Measurements from ENCODE around the gene PSENEN. TPM values are rescaled to one million over a fixed set of nuclear protein-coding genes. Genes with fewer than 3 reads are reported as not detected.

Gene PSENEN
- total RNA-seq, 1 experiment from 2014 or later, result 69.7 TPM

DNA sequence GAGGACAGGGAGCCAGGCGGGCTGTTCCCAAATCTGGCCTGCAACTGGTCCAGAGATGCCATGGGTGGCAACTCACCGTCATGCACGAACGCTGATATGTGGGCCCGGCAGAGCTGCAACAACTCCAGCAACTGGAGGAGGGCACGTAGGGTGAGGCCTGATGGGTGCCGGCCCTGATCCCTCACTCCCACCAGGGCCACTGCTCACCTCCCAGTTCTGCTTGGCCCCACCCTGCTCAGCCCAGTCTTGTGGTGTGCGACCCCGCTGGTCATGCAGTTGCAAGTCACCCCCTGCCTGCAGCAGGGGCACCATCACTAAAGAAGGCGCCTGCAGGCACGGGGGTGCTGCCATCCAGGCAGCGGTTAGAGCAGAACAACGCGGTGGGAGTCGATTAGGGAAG, 46.9 kb downstream of the PSENEN start:
- Histone ChIP-seq H3K27me3 (ENCODE audit: insufficient read depth, low read length) (peaks cover 3% of the 10 kb centered on the region; the same call in 1 of the 2 replicates), H2BK120ac (ENCODE audit: low read depth, low read length, poor library complexity, severe bottlenecking) (no peak overlapping the region), H2BK20ac (ENCODE audit: low read depth, low read length, poor library complexity, severe bottlenecking) (no peak overlapping the region), H3K14ac (ENCODE audit: insufficient read depth, low read length) (no peak overlapping the region), H2AFZ (ENCODE audit: low read length) (no peak overlapping the region), H2BK15ac (ENCODE audit: low read depth, low read length) (no peak overlapping the region), H3K56ac (ENCODE audit: insufficient read length, low read depth, low read length) (no peak overlapping the region), H4K8ac (replicated peaks; ENCODE audit: insufficient read length, low read depth, low read length) (no peak overlapping the region), H4K5ac (ENCODE audit: insufficient read length, low read depth, low read length) (no peak overlapping the region), H3K4me1 (ENCODE audit: insufficient read depth, low read length) (no peaks in the 10 kb centered on the region), H3K27ac (ENCODE audit: insufficient read length, low read depth, low read length) (no peak overlapping the region), H3K18ac (ENCODE audit: insufficient read length, low read depth, low read length) (no peak overlapping the region), H2BK5ac (ENCODE audit: insufficient read length, low read length) (no peak overlapping the region), H3K9me3 (ENCODE audit: control insufficient read depth, low read depth, low read length) (no peaks in the 10 kb centered on the region), H3T11ph (ENCODE audit: low read length) (no peak overlapping the region), H3K23me2 (ENCODE audit: insufficient read length, low read depth, low read length, poor library complexity, severe bottlenecking) (peaks cover 4% of the 10 kb centered on the region), H3K9ac (ENCODE audit: extremely low read depth, insufficient read length, low read length) (no peak overlapping the region), H2AK5ac (ENCODE audit: insufficient read length, low read length) (no peak overlapping the region), H3K79me2 (ENCODE audit: insufficient read depth, low read length) (no peaks in the 10 kb centered on the region), H3K79me1 (ENCODE audit: insufficient read depth, low read depth, low read length, poor library complexity, severe bottlenecking) (no peaks in the 10 kb centered on the region), H4K91ac (ENCODE audit: insufficient read length, low read depth, low read length) (no peak overlapping the region), H3K4ac (ENCODE audit: low read depth, low read length) (no peak overlapping the region), H2BK12ac (ENCODE audit: insufficient read length, low read depth, low read length) (no peak overlapping the region), H3K23ac (ENCODE audit: insufficient read length, low read depth, low read length) (no peak overlapping the region), H3K4me2 (ENCODE audit: insufficient read depth, insufficient read length, low read length) (no peak overlapping the region), H4K20me1 (ENCODE audit: control insufficient read depth, insufficient read depth, insufficient read length) (peaks cover 3% of the 10 kb centered on the region)
- Mint-ChIP-seq H3K9me3 (no peaks in the 10 kb centered on the region), H3K4me1 (peaks cover 8 to 15% of the 10 kb centered on the region in 2 experiments), H3K27me3 (ENCODE audit: low read depth) (peaks cover 27% of the 10 kb centered on the region), H3K4me3 (no peak overlapping the region; a peak in 1 of 5 replicates), H3K27ac (no peak overlapping the region), H3K36me3 (ENCODE audit: insufficient read depth in 1 of 3, low read depth in 3 of 3) (no peaks in the 10 kb centered on the region; a peak in 1 of 7 replicates)
- TF ChIP-seq, protein P1, sequence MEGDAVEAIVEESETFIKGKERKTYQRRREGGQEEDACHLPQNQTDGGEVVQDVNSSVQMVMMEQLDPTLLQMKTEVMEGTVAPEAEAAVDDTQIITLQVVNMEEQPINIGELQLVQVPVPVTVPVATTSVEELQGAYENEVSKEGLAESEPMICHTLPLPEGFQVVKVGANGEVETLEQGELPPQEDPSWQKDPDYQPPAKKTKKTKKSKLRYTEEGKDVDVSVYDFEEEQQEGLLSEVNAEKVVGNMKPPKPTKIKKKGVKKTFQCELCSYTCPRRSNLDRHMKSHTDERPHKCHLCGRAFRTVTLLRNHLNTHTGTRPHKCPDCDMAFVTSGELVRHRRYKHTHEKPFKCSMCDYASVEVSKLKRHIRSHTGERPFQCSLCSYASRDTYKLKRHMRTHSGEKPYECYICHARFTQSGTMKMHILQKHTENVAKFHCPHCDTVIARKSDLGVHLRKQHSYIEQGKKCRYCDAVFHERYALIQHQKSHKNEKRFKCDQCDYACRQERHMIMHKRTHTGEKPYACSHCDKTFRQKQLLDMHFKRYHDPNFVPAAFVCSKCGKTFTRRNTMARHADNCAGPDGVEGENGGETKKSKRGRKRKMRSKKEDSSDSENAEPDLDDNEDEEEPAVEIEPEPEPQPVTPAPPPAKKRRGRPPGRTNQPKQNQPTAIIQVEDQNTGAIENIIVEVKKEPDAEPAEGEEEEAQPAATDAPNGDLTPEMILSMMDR (conservative IDR thresholded peaks at IDR 0.05), result no peak
- DNase-seq, result no peak
- WGBS (ENCODE audit: extremely low coverage, insufficient read length, low lambda C conversion rate), result no CpG with 5 or more reads among the region's 15 CpGs
